HG02852 (cell line): Measurements from ENCODE around the gene MFSD12.
"Not testable (repeated sequence)": the region's sequence is repeated elsewhere in the genome, so short reads cannot be mapped to it uniquely, and the experiment has no call there.

Experiments used
- ATAC-seq: cut with Tn5 transposase; IDR thresholded peaks from one replicate; pipeline ENCODE4 v1.9.1; 2021; ENCODE audit warnings: mild to moderate bottlenecking, moderate library complexity; ENCODE audit not compliant: unreplicated experiment

MFSD12 gene

DNA sequence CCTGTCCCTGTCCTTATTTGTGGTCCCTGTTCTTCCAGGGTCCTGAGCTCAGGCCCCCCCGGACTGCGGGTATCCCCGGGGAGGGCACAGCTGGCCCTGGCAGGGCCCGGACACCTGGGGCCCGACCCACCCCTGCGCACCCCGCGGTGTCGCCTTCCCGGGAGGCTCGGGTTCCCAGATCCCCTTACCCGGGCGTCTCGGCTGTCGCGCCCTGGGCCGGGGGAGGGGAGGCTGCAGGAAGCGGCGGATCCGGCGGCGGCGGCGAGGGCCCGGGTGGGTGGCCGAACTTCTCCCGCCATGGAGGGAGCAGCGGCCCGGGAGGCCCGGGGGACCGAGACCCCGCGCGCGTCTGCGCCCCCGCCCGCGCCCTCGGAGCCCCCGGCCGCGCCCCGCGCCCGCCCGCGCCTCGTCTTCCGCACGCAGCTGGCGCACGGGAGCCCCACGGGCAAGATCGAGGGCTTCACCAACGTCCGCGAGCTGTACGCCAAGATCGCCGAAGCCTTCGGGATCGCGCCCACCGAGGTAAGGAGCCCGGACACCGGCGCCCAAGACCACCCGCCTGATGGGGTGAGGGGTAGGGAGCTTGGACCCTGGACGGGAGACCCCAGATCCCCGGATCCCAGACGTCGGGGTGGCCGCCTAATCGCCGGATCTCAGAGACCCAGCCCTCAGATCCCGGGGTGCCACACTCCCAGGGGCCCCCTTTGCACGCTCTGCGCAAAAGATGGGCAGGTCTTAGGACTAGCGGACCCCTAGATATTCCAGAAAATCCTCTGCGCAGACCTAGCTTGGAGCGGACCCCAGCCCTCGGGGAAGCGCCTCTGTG is 28.1 kb upstream of the MFSD12 start, which contains the start of gene GIPC3:
TSS of gene GIPC3 (plus strand) at position 178 of the 826 bp plus-strand sequence. CDS start at position 298, 120 bp downstream.
- no peak for ATAC-seq

DNA sequence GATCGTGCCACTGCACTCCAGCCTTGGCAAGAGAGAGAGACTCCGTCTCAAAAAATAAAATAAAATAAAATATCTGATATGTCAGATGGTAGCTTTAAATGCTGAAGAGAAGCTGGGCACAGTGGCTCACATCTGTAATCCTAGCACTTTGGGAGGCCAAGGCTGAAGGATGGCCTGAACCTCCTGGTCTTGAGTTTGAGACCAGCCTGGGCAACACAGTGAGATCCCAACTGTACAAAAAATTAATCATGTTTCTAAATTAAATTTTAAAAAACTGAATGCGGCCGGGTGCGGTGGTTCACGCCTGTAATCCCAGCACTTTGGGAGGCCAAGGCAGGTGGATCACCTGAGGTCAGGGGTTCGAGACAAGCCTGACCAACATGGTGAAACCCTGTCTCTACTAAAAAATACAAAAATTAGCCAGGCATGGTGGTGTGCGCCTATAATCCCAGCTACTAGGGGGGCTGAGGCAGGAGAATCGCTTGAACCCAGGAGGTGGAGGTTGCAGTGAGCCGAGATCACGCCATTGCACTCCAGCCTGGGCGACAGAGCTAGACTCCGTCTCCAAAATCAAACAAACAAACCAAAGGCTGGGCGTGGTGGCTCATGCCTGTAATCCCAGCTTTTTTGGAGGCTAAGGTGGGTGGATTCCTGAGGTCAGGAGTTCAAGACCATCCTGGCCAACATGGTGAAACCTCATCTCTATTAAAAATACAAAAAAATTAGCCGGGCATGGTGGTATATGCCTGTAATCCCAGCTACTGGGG is 26.8 kb upstream of the MFSD12 start:
- not testable (repeated sequence) for ATAC-seq

DNA sequence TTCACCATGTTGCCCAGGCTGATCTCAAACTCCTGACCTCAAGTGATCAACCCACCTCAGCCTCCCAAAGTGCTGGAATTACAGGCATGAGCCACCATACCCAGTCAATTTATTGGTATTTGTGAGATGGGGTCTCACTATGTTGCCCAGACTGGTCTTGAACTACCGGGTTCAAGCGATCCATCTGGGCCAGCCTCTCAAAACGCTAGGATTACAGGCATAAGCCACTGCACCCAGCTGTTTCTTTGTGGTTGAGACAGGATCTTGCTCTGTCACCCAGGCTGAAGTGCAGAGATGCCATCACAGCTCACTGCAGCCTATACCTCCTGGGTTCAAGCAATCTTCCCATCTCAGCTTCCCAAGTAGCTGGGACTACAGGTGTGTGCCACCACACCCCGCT is 24.4 kb upstream of the MFSD12 start:
- ATAC-seq, result not testable (repeated sequence)

DNA sequence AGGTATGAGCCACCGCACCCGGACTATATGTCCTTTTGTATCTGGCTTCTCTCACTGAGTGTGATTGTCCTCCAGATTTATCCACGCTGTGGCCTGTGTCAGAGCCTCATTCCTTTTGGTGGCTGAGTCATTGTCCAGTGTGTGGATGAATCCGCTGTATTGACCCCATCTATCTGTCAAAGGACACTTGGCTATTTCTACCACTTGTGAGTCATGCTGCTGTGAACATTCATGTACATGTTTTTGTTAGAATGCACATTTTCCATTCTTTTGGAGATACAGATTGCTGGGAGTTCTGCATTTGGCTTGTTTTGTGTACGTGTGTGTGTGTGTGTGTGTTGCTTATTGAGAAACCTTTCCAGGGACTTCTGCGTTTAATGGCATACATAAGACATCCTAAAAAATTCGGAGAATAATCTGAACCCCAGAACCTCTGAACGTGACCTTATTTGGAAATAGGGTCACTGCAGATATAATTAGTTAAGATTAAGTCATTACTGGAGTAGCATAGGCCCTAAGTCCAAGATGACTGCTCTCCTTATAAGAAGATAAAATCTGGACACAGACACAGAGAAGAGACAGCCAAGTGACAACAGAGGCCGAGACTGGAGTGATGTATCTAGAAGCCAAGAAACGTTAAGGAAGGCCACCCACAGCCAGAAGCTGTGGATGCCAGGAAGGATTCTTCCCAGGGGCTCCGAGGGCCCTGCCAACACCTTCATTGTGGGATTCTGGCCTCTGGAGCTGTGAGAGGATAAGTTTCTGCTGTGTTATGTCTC is 23.0 kb upstream of the MFSD12 start:
- ATAC-seq, result no peak

DNA sequence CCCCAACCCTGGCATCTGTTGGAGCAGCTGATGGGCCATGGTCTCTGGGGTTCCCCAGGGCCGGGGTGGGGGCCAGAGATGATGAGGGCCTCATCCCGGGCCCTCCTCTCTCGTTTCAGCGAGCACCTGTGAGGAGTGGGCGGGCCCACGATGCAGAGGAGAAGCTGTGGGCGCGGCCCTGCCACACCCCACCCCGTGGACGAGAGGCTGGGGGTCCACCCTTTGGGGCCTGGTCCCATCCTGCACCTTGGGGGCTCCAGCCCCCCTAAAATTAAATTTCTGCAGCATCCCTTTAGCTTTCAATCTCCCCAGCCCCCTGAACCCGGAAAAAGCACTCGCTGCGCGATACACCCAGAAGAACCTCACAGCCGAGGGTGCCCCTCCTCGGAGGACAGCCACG is 21.0 kb upstream of the MFSD12 start:
- ATAC-seq, result no peak

DNA sequence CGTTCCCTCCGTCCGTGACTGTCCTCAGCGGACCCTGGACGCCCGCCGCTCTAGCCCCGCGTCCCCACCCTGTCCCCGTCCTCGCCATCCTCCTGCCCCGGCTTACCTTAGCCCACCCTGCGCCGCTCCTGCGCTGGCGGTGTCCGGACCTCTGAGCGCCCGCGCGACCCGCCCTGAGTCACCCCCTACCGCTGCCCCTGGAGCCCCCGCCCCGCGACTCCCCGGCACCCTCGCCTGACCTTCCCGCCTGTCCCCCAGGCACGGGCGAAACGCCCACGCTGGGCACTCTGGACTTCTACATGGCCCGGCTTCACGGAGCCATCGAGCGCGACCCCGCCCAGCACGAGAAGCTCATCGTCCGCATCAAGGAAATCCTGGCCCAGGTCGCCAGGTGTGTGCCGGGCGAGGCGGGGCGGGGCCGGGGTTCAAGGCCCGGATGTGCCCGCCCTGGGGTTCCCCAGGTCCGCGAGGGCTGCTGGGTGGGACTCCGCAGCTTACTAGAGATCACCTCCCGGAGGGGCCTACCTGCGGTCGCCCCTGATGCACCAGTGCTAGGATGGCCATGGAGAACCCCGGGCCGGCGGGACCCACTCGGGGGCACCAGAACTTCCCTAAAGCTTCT is 20.4 kb upstream of the MFSD12 start:
- no peak for ATAC-seq

DNA sequence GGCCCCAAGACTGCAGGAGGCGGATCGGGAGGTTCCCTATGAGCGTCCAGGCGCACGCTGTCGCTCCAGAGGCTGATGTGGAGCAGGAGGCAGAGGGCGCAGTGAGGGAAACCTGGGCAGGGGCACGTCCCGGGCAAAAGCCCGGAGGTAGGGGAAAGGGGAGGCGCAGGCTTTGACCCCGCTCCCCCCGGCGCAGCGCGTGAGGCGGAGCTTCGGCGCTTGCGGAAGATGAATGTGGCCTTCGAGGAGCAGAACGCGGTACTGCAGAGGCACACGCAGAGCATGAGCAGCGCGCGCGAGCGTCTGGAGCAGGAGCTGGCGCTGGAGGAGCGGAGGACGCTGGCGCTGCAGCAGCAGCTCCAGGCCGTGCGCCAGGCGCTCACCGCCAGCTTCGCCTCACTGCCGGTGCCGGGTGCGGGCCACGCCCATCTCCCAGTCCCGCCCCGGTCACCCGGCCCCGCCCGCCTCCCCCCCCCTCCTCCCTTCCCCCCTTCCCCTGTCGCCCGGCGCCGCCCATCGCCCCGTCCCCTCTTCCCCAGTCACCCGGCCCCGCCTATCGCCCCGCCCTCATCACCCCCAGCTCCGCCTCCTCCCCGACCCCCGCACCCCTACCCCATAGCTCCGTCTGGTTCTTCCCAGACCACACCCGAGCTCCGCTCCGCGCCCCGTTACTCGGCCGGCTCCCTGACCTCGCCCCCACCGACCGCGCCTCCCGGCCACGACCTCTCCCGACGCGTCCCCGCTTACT is 19.5 kb upstream of the MFSD12 start:
- ATAC-seq, result no peak

DNA sequence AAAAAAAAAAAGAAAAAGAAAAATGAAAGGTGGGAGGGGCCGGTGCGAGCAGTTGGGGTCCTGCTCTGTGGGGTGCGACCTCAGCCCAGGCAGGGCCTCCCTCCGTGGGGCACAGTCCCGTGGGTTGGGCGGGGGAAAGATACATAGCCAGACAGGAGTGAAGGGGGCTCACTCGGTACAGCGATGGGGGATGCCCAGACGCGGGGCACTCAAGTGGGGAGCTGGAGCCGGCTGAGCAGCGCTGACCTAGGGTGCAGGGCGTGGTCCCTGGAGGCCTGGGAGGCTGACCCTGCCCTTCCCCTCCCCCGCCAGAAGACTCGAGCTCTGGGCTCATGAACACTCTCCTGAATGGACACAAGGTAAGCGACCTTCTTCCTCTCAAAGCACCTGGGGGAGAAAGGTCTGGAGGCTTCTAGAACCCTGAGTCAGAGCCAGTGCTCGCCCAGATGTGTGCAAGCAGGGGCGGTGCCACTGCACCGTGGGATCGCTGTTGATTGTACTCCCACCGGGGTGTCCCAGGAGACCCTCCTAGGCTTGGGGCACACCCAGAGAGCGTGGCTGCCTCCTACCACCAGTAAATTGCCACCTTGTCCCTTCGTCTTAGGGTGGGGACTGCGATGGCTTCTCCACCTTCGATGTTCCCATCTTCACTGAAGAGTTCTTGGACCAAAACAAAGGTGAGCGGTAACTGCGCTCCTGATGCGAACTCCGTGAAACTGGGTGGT is 18.7 kb upstream of the MFSD12 start:
- no peak for ATAC-seq

DNA sequence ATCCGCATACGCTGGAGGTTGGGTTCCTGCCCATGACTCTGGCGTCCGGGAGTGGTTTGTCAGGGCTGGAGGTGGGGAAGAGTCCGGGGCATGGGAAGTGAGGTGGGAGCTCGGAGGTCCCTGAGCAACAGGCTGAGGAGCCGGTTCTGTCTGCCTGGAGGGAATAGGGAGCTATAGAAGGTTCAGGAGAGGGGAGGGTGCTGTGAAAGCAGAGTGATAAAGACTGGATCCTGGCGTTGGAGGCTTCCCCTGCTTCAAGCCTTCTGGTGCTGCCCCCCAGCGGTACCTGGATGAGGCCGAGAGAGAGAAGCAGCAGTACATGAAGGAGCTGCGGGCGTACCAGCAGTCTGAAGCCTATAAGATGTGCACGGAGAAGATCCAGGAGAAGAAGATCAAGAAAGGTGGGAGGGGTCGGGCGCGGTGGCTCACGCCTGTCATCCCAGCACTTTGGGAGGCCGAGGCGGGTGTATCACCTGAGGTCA is 17.9 kb upstream of the MFSD12 start:
- ATAC-seq, result no peak

DNA sequence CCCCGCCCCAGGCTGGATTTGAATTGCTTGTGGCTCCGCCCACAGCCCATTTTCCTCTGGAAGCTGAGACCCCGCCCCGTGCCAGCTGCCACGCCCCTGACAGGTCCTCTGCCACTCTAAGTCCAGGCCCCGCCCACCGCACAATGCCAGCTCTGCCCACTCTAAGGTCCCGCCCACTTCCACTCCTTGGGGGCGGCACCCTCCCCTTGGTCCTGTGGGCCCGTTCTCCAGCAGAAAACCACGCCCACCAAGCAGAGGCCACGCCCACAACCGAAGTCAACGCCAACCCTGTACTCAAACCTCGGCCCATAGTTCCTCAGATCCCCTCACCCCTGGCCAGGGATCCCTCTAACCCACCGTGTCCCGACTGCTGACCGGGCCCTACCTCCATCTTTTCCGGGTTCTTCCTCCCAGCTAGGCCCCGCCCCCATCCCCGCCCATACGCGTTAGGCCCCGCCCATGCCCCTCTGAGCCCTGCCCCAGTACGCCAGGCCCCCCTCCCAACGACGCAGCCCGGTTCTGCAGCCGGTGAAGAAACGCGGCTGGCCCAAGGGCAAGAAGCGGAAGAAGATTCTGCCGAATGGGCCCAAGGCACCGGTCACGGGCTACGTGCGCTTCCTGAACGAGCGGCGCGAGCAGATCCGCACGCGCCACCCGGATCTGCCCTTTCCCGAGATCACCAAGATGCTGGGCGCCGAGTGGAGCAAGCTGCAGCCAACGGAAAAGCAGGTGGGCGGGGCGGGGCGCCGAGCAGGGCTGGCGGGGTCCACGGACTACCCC is 16.7 kb upstream of the MFSD12 start:
- no peak for ATAC-seq

DNA sequence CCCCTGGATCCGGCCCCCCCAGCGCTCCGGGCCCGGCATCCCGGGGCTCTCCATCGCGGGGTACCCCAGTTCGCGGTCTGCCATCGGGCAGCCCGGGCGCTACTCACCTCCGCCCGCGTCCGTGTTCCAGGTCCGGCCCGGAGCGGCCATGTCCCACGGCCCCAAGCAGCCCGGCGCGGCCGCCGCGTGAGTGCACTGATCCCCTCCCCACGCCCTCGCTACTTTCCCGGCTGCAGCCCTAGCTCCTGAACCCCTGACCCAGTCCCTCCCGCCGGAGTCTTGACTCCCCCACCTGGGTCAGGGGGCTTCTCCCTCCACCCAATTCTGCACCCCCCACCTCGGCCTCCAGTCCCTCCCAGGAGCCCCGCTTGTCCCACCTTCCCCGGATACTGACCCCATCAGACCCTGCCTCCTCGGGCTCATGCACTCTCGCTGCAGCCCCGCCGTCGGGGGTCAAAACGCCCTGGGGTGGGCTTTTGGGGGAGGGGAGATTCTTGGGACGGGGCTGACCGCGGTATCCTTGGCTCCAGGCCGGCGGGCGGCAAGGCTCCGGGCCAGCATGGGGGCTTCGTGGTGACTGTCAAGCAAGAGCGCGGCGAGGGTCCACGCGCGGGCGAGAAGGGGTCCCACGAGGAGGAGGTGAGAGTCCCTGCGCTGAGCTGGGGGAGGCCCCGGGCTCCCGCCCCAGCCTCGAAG is 15.9 kb upstream of the MFSD12 start:
- peak; percentile 10 for ATAC-seq

DNA sequence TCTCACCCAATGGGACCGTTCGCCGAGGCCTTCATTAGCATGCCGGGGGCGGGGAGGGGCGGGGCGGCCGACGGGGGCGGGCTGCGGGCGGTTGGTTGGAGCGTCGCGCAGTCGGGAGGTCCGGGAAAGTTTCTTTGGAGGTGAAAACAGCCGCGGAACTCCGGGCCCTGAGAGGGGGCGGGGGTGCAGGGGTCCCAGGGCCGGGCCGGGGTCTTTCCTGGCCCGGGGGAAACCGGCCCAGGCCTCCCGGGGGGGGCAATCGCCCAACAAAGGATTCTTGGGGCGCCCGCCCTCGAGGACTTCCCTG is 15.4 kb upstream of the MFSD12 start, which contains the start of gene HMG20B:
TSS of gene HMG20B (plus strand) at position 90 of the 307 bp plus-strand sequence. CDS start 366 bp downstream, outside the sequence.
- ATAC-seq, result peak; percentile 4

DNA sequence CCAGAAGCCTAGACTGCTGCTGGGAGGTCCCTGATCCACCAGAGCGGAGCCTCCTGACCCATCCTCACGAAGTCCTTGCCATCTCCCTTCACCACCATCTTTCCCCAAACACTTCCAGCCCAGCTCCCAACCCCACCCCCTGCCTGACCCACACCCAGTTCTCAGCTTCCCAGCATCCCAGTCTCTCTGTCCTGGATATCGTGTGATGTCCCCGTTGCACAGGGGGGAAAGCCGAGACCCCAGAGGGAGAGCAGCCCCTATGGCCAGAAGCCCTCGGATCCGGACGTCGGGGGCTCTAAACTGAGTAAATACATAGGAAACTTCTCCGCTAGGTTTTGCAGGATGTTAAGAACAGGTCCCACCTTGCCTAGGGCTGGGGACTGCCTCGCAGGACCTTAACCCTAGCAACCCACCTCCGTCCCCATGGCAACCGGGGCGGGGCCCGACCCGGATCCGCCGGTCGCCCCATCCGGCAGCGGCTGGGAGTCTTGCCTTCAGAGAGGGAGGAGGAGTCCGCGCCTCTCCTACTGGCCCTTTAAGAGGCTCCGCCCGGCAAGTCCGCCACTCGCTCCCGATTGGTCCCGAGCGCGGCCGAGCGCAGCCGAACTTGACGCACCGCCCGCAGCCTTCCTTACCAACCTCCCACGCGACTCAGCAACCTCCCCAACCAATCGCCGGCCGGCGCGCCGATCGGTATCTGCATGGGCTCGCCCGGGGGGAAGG is 14.9 kb upstream of the MFSD12 start:
- peak; percentile 88 for ATAC-seq

DNA sequence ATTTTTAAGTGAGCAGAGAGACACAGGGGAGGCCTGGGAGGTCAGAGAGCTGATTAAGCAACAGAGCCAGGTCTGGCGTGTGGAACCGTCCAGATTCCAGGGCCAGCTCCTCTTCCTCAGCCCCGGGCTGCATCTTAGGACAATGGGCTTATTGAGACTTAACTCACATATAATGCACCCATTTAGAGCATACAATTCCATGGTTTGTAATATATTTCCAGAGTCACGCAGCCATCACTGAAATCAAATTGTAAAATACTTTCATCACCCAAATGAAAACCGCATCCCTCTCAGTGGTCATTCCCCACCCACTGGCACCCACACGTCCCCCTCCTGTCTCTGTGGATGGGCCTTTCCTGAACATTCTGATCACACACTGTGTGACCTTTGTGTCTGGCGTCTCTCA is 13.2 kb upstream of the MFSD12 start:
- no peak for ATAC-seq

DNA sequence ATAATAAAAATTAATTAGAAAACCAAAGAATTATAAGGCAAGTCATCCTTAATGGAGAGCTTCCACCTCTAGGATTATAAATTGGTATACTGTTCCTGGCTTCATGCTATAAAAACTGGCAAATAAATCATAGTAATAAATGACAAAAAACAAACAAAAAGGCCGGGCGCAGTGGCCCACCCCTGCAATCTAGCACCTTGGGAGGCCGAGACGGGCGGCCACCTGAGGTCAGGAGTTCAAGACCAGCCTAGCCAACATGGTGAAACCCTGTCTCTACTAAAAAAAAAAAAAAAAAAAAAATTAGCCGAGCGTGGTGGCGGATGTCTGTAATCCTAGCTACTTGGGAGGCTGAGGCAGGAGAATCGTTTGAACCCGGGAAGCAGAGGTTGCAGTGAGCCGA is 12.7 kb upstream of the MFSD12 start:
- ATAC-seq, result not testable (repeated sequence)

DNA sequence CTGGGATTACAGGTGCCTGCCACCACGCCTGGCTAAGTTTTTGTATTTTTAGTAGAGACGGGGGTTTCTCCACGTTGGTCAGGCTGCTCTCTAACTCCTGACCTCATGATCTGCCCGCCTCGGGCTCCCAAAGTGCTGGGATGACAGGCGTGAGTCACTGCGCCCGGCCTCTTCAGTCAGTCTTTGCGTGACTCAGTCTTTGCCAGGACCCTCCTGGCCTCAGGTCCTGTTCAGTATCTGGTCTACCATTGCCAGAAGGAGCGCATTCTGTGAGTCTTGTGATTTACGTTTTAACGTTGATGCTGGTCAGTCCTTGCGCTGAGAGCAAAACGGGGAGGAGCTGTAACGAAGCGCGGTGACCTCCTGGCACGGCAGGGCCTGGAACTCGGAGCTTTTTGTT is 7.8 kb upstream of the MFSD12 start:
- ATAC-seq, result no peak
